PFSK-1 (cell line): ENCODE results near the gene SBSN.

Experiments used
- FOXP2 ChIP-seq: optimal IDR thresholded peaks from 2 replicates; pipeline ENCODE3; 2011; ENCODE audit warnings: borderline replicate concordance, control low read depth, inconsistent platforms; ENCODE audit not compliant: insufficient read depth; ENCODE audit errors: extremely low read length, extremely low read depth
- POLR2AphosphoS5 ChIP-seq: IDR thresholded peaks from 2 replicates; pipeline ENCODE4 v1.6.1; 2012; ENCODE audit warnings: low read depth, mild to moderate bottlenecking, control low read depth, low read length, moderate library complexity
- REST ChIP-seq, 2 experiments: IDR thresholded peaks; 2 replicates each; pipeline versions ENCODE4 v1.6.1 to v1.8.0; 2011 to 2012; ENCODE audit warnings: low read depth in 2 of 2, low read length in 2 of 2, control low read depth in 1 of 2, inconsistent platforms in 1 of 2, mild to moderate bottlenecking in 1 of 2, moderate library complexity in 1 of 2; ENCODE audit not compliant: insufficient read depth in 1 of 2
- SIN3A ChIP-seq: IDR thresholded peaks from 2 replicates; pipeline ENCODE4 v1.6.1; 2012; ENCODE audit warnings: mild to moderate bottlenecking, low read length, moderate library complexity, borderline replicate concordance; ENCODE audit not compliant: insufficient read depth
- TAF1 ChIP-seq: IDR thresholded peaks from 2 replicates; pipeline ENCODE4 v1.6.1; 2012; ENCODE audit warnings: low read length, control low read depth, borderline replicate concordance; ENCODE audit not compliant: insufficient read depth

The SBSN gene

DNA sequence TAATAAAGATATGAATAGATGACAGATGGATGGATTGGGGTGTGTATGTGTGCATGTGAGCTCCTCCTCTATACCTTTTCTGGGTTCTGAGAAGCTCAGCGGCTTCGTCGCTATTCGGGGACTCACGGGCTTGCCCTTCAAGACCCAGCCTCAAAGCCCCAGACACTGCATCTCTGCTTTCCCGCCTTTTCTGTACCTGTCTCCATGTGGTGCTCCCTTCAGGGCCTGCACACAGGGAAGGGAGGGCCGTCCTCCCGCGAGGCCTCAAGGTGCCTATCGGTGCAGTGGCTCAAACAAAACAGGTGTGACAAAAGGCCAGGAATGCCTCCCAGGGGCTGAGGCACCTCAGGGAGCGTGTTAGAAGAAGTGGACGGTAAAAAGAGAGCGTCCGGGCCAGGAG is 54.0 kb downstream of the SBSN start:
- TF ChIP-seq REST (IDR thresholded peaks at IDR 0.05; ENCODE audit: insufficient read depth in 1 of 2, low read depth in 2 of 2, low read length in 2 of 2) (no peak), FOXP2 (no peak), TAF1 (no peak), POLR2AphosphoS5 (no peak), SIN3A (no peak)
